B cell (primary cell): Measurements from ENCODE around the gene DLG2. TPM values are rescaled to one million over a fixed set of nuclear protein-coding genes. Genes with fewer than 3 reads are reported as not detected.

Source experiments
- ATAC-seq: fragments of 200-7000 bp; cut with Tn5 transposase; one replicate; pipeline ENCODE4 v1.10.0; 2021; ENCODE audit warnings: low read depth, mild to moderate bottlenecking, moderate number of reproducible peaks, moderate library complexity
- CTCF ChIA-PET: fragments of 350-600 bp; sonication (Branson Sonifier 250); formaldehyde crosslinking; loops from one replicate; lab custom pipeline; 2021; ENCODE audit warnings: antibody characterized with exemption, inconsistent platforms; lab: Charles Lee
- POLR2A ChIA-PET: fragments of 350-600 bp; sonication (Branson Sonifier 250); formaldehyde crosslinking; loops from one replicate; lab custom pipeline; 2021; ENCODE audit warnings: antibody characterized with exemption; lab: Charles Lee
- DNase-seq: peaks from one replicate; pipeline ENCODE4 v3.0.0; 2013
- H2AFZ ChIP-seq: 2 replicates; pipeline ENCODE4 v1.6.1; 2012; ENCODE audit warnings: mild to moderate bottlenecking, low read depth, low read length; ENCODE audit not compliant: insufficient read depth, poor library complexity, severe bottlenecking
- H3K27ac ChIP-seq, 2 donors: 1 replicate in 1 of 2; 2 replicates in 1 of 2; pipeline ENCODE4 v1.5.1; 2012 to 2013; ENCODE audit warnings: low read length in 2 of 2, mild to moderate bottlenecking in 2 of 2, moderate library complexity in 1 of 2
- H3K27me3 ChIP-seq, 4 experiments: fragments of 200-600 bp in 1 of 4; sonication (generic) in 1 of 4; replicated peaks in 1 of 4; 1 replicate in 2 of 4; 2 replicates in 2 of 4; pipeline versions ENCODE4 v1.6.1 to v1.7.0; 2013 to 2016; ENCODE audit warnings: low read length in 3 of 4, mild to moderate bottlenecking in 2 of 4, mixed read lengths in 1 of 4, moderate library complexity in 1 of 4; ENCODE audit not compliant: insufficient read depth in 4 of 4, control insufficient read depth in 3 of 4; ENCODE audit errors: control extremely low read depth in 1 of 4
- H3K36me3 ChIP-seq, 2 experiments: replicated peaks in 1 of 2; 1 replicate in 1 of 2; 2 replicates in 1 of 2; pipeline versions ENCODE4 v1.6.1 to v1.7.1; 2013; ENCODE audit warnings: low read length in 1 of 2; ENCODE audit not compliant: insufficient read depth in 2 of 2, control insufficient read depth in 1 of 2; ENCODE audit errors: control extremely low read depth in 1 of 2, extremely low read depth in 1 of 2
- H3K4me1 ChIP-seq, 2 donors: fragments of 200-600 bp in 1 of 2; sonication (generic) in 1 of 2; 1 replicate in 1 of 2; 2 replicates in 1 of 2; pipeline versions ENCODE4 v1.5.1 to v1.6.1; 2013 to 2017; ENCODE audit warnings: low read length in 2 of 2; ENCODE audit not compliant: control insufficient read depth in 2 of 2, insufficient read depth in 2 of 2
- H3K4me2 ChIP-seq: replicated peaks from 2 replicates; pipeline ENCODE3; 2012; ENCODE audit warnings: mild to moderate bottlenecking, low read depth, low read length; ENCODE audit not compliant: poor library complexity, severe bottlenecking
- H3K4me3 ChIP-seq, 5 experiments: fragments of 200-600 bp in 1 of 5; sonication (generic) in 1 of 5; 1 replicate in 3 of 5; 2 replicates in 2 of 5; pipeline versions ENCODE4 v1.5.1 to v1.7.0; 2011 to 2016; ENCODE audit warnings: low read length in 4 of 5, mild to moderate bottlenecking in 4 of 5, low read depth in 2 of 5, control low read depth in 1 of 5, moderate library complexity in 1 of 5; ENCODE audit not compliant: insufficient read depth in 1 of 5; ENCODE audit errors: control extremely low read depth in 1 of 5, extremely low read depth in 1 of 5
- H3K79me2 ChIP-seq: fragments of 200-600 bp; sonication (generic); one replicate; pipeline ENCODE4 v1.6.0; 2016; ENCODE audit warnings: low read length; ENCODE audit not compliant: control insufficient read depth, insufficient read depth
- H3K9ac ChIP-seq: fragments of 200-600 bp; sonication (generic); 2 replicates; pipeline ENCODE4 v1.6.1; 2017; ENCODE audit warnings: mild to moderate bottlenecking, low read length, moderate library complexity
- H3K9me3 ChIP-seq, 3 donors: one replicate each; pipeline versions ENCODE4 v1.6.1 to v1.7.1; 2013; ENCODE audit warnings: low read length in 2 of 3; ENCODE audit not compliant: control insufficient read depth in 2 of 3, insufficient read depth in 1 of 3; ENCODE audit errors: control extremely low read depth in 1 of 3
- H4K20me1 ChIP-seq: 2 replicates; pipeline ENCODE4 v1.6.0; 2012; ENCODE audit warnings: mild to moderate bottlenecking, low read length; ENCODE audit not compliant: insufficient read depth, control insufficient read depth, poor library complexity, severe bottlenecking
- H3K27ac Mint-ChIP-seq: one replicate; pipeline ENCODE4 v1.8.0; 2021; ENCODE audit warnings: mixed read lengths
- H3K27me3 Mint-ChIP-seq: one replicate; pipeline ENCODE4 v1.8.0; 2021; ENCODE audit warnings: mixed read lengths
- H3K4me1 Mint-ChIP-seq: one replicate; pipeline ENCODE4 v1.8.0; 2021; ENCODE audit warnings: mixed read lengths
- H3K4me3 Mint-ChIP-seq: one replicate; pipeline ENCODE4 v1.8.0; 2021; ENCODE audit warnings: mixed read lengths
- H3K9me3 Mint-ChIP-seq: one replicate; pipeline ENCODE4 v1.8.0; 2022; ENCODE audit warnings: mixed read lengths; ENCODE audit not compliant: insufficient read depth
- CTCF ChIP-seq: fragments of 200-600 bp; IDR thresholded peaks from one replicate; pipeline ENCODE4 v1.8.0; 2022; ENCODE audit warnings: antibody characterized with exemption, mild to moderate bottlenecking
- EZH2 ChIP-seq: IDR thresholded peaks from 2 replicates; pipeline ENCODE4 v1.6.1; 2012; ENCODE audit warnings: borderline replicate concordance, low read depth, mild to moderate bottlenecking, moderate library complexity, low read length; ENCODE audit not compliant: insufficient read depth, poor library complexity, severe bottlenecking
- WGBS: methylation state at CpG from one replicate; pipeline ENCODE4 v1.1.5; 2013; ENCODE audit warnings: missing lambda C conversion rate; ENCODE audit not compliant: insufficient coverage; 5-methylcytosine and 5-hydroxymethylcytosine counted together
- intact Hi-C: fragments of 100-400 bp; cut with micrococcal nuclease; formaldehyde crosslinking; loops from one replicate; pipeline ENCODE4 v1.10.0; 2022
- polyA plus RNA-seq: library from polyadenylated mRNA; depleted of rRNA; stranded (reverse); fragments of >200 nt; gene quantifications from 2 replicates; pipeline ENCODE4 v1.2.3, GENCODE V29; 2012
- total RNA-seq, 2 donors: library from RNA; stranded (reverse); fragments of 120-200 nt in 1 of 2; gene quantifications; 1 replicate in 1 of 2; 2 replicates in 1 of 2; pipeline versions ENCODE4 v1.2.3 to v1.2.4, GENCODE V29; 2013 to 2022

The DLG2 gene
- total and polyA plus RNA-seq, 2 donors (not counting 1 experiment from before 2014, with no cell fraction given): 0.54 to 5.4 TPM

- Histone ChIP-seq H3K27me3 (no peaks in the 10 kb centered on the region), H4K20me1 (no peaks in the 10 kb centered on the region), H3K79me2 (no peaks in the 10 kb centered on the region), H3K9ac (no peak overlapping the region), H3K4me2 (no peak overlapping the region), H3K4me3 (no peak overlapping the region), H3K36me3 (no peaks in the 10 kb centered on the region), H3K9me3 (no peaks in the 10 kb centered on the region), H3K27ac (no peak overlapping the region), H2AFZ (no peak overlapping the region), H3K4me1 (no peaks in the 10 kb centered on the region)
- intact Hi-C loops: no loop called here
- DNase-seq (no peak), ATAC-seq (no peak)
- TF ChIP-seq CTCF (no peak), EZH2 (no peak)
- Mint-ChIP-seq H3K9me3 (no peaks in the 10 kb centered on the region), H3K27me3 (no peaks in the 10 kb centered on the region), H3K4me3 (no peak overlapping the region), H3K4me1 (peaks cover 4% of the 10 kb centered on the region), H3K27ac (no peak overlapping the region)
- ChIA-PET CTCF (no interaction called here), POLR2A (no interaction called here)
- WGBS: no CpG with 5 or more reads among the region's 2 CpGs
Observed at GRCh38 chr11:84833488-84834088, 793.6 kb downstream of the DLG2 start.

- H4K20me1 ChIP-seq: no peaks in the 10 kb centered on the region
- ChIA-PET POLR2A (no interaction called here), CTCF (no interaction called here)
- no peak overlapping the region for H2AFZ ChIP-seq
- no peaks in the 10 kb centered on the region for H3K27me3 Mint-ChIP-seq
- H3K79me2 ChIP-seq: no peaks in the 10 kb centered on the region
- H3K9me3 ChIP-seq: no peaks in the 10 kb centered on the region
- H3K4me1 Mint-ChIP-seq: peaks cover 4% of the 10 kb centered on the region
- H3K4me2 ChIP-seq: no peak overlapping the region
- no peak overlapping the region for H3K9ac ChIP-seq
- H3K4me1 ChIP-seq: no peaks in the 10 kb centered on the region
- DNase-seq (no peak), ATAC-seq (no peak)
- H3K4me3 Mint-ChIP-seq: no peak overlapping the region
- H3K4me3 ChIP-seq: no peak overlapping the region
- TF ChIP-seq EZH2 (no peak), CTCF (no peak)
- H3K9me3 Mint-ChIP-seq: no peaks in the 10 kb centered on the region
- H3K36me3 ChIP-seq: no peaks in the 10 kb centered on the region
- H3K27me3 ChIP-seq: no peaks in the 10 kb centered on the region
- intact Hi-C loops: no loop called here
- no peak overlapping the region for H3K27ac ChIP-seq
- no peak overlapping the region for H3K27ac Mint-ChIP-seq
Observed at GRCh38 chr11:84830372-84830771, 796.8 kb downstream of the DLG2 start.
